NB4 (cell line): ENCODE results near the gene IRF5.

Experiments
- POLR2A ChIP-seq: IDR thresholded peaks from 2 replicates; pipeline ENCODE4 v1.6.1; 2011; ENCODE audit warnings: mild to moderate bottlenecking; ENCODE audit not compliant: insufficient read length; ENCODE audit errors: extremely low read depth
- TF ChIP-seq, protein P1 (sequence below): IDR thresholded peaks from one replicate; pipeline ENCODE4 v1.5.1; 2012; ENCODE audit warnings: low read depth, low read length
- TF ChIP-seq, protein P2 (sequence below): IDR thresholded peaks from 2 replicates; pipeline ENCODE4 v1.6.1; 2011; ENCODE audit warnings: low read depth, low read length

DNA sequence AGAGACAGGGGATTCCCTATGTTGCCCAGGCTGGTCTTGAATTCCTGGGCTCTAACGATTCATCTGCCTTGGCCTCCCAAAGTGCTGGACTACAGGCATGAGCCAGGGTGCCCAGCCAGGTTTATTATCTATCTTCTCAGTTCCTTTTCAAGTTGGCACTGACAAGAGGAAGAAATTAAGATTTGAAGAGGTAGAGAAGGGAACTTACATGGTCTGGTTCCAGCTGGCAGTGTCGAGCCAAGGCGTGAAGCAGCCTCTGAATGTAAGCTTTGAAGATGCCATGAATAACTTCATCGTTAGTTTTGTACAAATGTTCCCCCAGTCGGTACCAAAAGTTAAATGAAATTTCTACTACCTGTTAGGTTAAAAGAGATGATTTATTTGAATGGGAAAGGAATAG lies 59.5 kb downstream of the IRF5 start:
- TF ChIP-seq POLR2A: no peak
- TF ChIP-seq, protein P1, sequence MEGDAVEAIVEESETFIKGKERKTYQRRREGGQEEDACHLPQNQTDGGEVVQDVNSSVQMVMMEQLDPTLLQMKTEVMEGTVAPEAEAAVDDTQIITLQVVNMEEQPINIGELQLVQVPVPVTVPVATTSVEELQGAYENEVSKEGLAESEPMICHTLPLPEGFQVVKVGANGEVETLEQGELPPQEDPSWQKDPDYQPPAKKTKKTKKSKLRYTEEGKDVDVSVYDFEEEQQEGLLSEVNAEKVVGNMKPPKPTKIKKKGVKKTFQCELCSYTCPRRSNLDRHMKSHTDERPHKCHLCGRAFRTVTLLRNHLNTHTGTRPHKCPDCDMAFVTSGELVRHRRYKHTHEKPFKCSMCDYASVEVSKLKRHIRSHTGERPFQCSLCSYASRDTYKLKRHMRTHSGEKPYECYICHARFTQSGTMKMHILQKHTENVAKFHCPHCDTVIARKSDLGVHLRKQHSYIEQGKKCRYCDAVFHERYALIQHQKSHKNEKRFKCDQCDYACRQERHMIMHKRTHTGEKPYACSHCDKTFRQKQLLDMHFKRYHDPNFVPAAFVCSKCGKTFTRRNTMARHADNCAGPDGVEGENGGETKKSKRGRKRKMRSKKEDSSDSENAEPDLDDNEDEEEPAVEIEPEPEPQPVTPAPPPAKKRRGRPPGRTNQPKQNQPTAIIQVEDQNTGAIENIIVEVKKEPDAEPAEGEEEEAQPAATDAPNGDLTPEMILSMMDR: no peak
- TF ChIP-seq, protein P2, sequence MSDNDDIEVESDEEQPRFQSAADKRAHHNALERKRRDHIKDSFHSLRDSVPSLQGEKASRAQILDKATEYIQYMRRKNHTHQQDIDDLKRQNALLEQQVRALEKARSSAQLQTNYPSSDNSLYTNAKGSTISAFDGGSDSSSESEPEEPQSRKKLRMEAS: no peak
